Hepatocyte (in vitro differentiated cells): Measurements from ENCODE around the gene NANOGP8.

ENCODE experiments used
- EZH2 ChIP-seq: fragments of 200-600 bp; sonication (generic); IDR thresholded peaks from 2 replicates; pipeline ENCODE4 v1.6.1; 2016; ENCODE audit warnings: antibody characterized with exemption, mild to moderate bottlenecking, borderline replicate concordance
- TF ChIP-seq, protein P1 (sequence below): fragments of 200-600 bp; sonication (generic); IDR thresholded peaks from 2 replicates; pipeline ENCODE4 v1.5.1; 2016; ENCODE audit warnings: antibody characterized with exemption, mild to moderate bottlenecking; ENCODE audit not compliant: poor library complexity

DNA sequence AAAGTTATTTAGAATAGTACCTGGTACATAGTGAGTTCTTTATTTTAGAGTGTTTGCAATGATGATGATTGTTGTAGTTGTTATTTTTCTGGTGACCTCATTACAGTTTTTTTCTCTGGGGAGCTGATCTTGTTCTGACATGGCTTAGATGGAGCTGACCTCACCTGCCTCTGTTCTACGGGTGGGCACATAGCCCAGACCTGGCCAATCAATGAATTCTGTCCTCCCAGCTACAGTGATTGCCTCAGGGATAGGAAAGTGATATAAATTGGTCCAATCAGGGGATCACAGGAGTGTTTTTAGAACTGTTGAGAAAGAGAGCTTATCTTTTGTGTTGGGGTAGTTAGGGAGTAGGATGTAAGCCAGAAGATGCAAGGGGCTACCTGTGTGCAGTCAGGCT is 3.2 kb upstream of the NANOGP8 start:
- TF ChIP-seq EZH2, result no peak
- TF ChIP-seq, protein P1, sequence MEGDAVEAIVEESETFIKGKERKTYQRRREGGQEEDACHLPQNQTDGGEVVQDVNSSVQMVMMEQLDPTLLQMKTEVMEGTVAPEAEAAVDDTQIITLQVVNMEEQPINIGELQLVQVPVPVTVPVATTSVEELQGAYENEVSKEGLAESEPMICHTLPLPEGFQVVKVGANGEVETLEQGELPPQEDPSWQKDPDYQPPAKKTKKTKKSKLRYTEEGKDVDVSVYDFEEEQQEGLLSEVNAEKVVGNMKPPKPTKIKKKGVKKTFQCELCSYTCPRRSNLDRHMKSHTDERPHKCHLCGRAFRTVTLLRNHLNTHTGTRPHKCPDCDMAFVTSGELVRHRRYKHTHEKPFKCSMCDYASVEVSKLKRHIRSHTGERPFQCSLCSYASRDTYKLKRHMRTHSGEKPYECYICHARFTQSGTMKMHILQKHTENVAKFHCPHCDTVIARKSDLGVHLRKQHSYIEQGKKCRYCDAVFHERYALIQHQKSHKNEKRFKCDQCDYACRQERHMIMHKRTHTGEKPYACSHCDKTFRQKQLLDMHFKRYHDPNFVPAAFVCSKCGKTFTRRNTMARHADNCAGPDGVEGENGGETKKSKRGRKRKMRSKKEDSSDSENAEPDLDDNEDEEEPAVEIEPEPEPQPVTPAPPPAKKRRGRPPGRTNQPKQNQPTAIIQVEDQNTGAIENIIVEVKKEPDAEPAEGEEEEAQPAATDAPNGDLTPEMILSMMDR, result no peak
